HG02852 (cell line): ENCODE measurements around the gene FNDC3B.

Experiments used
- ATAC-seq: cut with Tn5 transposase; IDR thresholded peaks from one replicate; pipeline ENCODE4 v1.9.1; 2021; ENCODE audit warnings: mild to moderate bottlenecking, moderate library complexity; ENCODE audit not compliant: unreplicated experiment

FNDC3B gene

DNA sequence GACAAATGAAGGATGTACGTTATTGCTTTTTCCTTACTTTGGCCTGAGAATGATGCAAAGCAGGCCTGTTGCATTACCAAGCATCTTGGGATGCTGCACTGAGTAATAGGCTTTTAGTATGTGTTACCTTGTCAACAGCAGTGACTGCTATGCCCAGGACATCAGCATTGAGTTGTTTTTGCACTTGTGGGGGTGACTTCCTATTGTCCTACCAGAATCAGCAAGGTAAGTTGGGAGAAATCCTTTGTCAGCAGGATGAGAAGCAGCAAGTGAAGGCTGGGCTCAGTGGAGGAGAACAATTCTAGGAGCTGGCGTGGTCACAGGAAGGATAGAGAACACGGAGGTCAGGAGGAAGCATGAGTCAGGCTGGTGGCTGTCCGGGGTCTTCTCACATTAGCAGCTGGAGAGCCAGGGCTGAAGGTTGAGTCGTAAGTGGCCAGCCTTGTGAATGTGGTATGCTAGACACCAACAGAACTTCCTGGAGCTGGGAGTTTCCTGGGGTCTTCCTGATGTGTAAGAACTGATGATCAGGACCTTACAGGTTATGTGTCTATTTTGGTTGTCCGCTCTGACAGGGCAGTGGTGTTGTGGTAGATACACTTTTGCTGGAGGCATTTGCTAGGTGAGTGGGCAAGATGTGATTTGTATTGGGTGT is 142.7 kb downstream of the FNDC3B start:
- peak; percentile 54 for ATAC-seq

DNA sequence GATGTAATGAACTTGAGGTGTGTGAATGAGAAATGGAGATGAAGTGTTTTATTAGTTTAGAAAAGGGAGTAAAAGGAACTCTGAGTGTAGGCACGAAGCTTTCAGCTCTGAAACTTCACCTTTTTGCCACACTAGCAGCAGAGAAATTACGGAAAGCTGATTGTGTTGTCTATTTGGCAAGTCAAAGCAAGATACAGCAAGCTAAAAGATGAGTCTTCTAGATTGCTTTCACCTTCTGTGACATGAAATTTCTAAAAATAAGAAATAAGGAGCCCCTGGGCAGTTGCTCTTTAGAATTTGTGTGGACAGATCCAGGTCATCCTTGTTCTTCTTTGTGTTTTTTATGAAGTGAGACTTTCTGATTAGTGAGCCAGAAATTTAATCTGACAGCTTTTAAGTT is 143.4 kb downstream of the FNDC3B start:
- ATAC-seq = no peak

- ATAC-seq = no peak
Observed at GRCh38 chr3:172184106-172184822, 144.9 kb downstream of the FNDC3B start.

GRCh38 chr3:172185907-172186306 is 146.5 kb downstream of the FNDC3B start:
- ATAC-seq = no peak

DNA sequence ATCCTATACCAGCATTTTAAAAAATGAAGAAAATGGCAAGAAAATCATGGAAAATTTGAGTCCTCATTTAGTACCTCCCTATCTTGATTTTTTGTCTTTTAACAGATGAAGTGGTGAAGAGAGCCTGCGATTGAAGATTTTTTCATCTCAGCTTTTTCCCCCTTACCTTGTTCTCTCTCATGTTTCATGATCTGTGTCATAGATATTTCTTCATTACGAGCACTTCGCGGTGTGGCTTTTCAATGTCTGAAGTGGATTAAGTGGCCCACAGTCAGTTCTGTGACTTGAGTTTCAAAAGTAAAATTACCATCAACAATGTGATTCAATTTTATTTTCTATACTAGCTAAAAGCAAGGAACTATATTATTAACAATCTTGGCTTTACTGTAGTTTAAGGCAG is 147.2 kb downstream of the FNDC3B start:
- ATAC-seq = no peak

DNA sequence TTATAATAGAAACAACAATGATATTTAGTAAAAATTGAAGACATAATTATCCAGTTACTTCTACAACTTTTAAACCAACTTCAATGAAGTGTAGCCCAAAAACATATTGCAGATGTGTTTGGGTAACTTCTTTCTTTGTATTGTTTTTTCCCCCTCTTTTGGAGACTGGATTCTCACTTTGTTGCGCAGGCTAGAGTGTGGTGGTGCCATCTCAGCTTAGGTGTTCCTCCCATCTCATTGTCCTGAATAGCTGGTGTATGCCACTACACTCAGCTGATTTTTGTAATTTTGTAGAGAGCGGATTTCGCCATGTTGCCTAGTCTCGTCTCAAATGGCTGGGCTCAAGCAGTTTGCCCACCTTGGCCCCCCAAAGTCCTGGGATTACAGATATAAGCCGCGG is 148.1 kb downstream of the FNDC3B start:
- no peak for ATAC-seq

DNA sequence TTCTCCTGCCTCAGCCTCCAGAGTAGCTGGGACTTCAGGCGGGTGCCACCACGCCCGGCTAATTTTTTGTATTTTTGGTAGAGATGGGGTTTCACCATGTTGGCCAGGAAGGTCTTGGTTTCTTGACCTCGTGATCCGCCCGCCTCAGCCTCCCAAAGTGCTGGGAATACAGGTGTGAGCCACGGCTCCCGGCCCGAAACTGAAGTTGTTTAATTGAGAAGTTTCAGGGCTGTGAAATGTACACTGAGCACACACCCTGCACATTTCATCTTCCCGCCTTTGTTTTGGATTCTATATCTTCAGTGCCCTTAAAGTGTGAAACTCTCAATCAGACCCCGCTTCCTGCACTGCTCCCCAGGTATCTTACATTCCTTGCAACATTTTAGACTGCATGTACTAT is 149.1 kb downstream of the FNDC3B start:
- no peak for ATAC-seq

- no peak for ATAC-seq
Observed at GRCh38 chr3:172189213-172189612, 149.8 kb downstream of the FNDC3B start.

GRCh38 chr3:172189987-172190603 is 150.7 kb downstream of the FNDC3B start:
- ATAC-seq = no peak

DNA sequence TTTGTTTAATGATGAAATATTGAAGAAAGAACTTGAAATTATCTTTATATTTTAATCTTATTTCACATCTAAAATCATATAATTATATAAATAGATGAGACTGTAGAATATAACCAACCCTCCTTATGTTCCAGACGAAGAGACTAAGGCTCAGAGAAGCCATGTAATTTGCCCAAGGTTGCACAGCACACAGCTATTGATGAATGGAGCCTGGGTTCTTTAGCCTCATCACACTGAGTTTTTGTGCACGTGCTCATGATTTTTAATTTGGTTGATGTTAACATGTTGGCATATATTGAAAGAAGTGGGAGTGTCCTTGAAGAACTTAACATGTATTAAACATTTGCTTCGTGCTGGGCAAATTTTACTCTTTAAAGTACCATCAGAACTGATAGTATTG is 151.6 kb downstream of the FNDC3B start:
- ATAC-seq = no peak

DNA sequence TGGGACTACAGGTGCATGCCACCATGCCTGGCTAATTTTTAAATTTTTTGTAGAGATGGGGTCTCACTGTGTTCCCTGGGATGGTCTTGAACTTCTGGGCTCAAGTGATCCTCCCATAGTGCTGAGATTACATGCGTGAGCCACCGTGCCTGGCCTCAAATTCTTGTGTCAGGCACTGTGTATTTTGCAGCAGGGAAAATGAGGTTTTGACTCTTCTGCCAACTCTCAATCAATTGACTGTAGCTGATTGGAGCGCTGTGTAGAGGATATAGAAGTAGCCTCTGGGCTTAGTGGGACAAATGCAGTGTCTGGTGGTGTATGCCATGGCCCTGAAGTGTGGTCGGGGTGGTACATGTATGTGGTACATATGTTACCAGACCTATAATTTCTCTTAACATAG is 152.3 kb downstream of the FNDC3B start:
- no peak for ATAC-seq

GRCh38 chr3:172192830-172193415 is 153.5 kb downstream of the FNDC3B start:
- ATAC-seq = no peak

DNA sequence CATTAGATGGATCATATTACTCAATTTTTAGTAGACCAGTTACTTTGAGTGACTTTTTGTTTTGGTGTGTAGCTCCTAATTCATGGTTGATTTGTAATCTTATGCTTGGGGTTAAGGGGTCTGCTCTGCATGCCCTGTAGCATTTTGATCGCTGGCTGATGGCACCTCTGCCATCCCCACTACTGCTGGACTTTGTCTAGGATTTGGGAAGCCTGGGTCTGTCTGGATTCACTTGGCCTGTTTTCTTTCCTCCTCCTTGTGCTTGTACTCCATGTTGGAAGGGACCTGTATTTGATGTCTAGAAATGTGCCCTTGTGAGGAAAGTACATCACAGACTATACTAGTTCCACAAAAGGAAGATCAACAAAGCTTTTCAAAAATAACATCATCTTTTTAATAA is 154.1 kb downstream of the FNDC3B start:
- no peak for ATAC-seq

DNA sequence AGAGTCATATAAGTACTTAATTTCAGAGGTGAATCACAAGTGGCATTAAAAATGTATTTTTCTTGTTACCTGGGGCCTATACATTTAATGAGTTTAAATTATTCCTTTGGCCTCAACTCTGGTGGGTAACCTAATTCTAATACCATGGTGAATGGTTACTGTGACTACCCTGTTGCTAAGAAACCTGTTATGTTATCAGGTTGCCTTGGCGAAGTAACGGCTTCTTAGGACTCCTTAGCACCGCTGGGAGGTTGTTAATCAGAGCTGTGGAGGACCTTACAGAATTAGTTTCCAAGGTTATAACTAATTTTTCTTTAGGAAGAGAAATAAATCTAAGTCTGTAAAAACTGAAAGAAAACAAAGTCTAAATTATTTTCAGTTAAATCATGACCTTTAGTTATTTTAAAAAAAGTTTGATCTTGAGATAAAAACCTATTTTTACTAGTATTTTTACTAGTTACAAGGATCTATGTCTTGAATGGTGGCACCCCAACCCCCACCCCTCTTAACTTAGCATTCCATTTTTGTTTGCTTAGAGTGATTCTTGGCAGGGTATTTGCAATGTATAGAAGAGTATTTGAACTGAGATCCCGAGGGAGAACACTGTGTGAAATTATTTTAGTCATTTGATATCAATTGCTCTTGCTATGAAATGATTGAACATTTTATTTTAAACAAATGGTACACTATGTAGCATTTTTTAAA is 155.5 kb downstream of the FNDC3B start:
- ATAC-seq = no peak

- ATAC-seq = no peak
Observed at GRCh38 chr3:172195407-172195754, 156.0 kb downstream of the FNDC3B start.

- no peak for ATAC-seq
Observed at GRCh38 chr3:172197344-172197743, 158.0 kb downstream of the FNDC3B start.

- no peak for ATAC-seq
Observed at GRCh38 chr3:172198428-172198827, 159.1 kb downstream of the FNDC3B start.

- no peak for ATAC-seq
Observed at GRCh38 chr3:172199850-172200369, 160.5 kb downstream of the FNDC3B start.

DNA sequence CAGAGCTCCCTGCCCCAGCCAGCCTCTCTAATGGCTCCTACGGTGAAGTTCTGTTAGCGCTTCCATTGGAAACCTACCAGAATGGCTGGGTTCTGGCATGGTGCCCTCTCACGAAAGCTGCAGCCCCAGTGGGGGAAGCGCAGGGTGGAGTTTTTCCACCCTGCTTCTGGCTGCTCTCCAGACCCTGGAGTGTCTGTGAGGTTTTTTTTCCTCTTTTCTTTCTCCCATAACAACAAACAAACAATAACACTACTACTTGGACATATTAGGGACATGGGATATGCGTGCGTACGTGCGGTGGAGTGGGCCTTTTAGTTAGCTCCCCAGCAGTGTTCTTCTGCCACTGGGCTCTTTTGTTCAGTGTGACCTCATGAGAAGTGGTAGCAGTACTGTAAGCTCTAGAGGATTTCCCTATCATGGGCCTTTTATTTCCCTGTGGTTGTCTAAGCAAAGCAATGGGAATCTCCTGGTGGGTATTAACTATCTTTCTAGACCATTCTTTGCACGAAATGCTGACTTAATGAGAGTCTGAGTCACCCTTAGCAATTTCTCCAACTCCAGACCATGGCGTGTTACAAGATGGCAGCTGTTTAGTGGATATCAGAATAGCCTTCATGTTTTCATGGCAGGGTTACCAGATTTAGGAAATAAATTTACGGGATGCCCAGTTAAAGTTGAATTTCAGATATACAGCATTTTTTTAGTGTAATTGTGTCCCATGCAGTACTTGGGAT is 161.9 kb downstream of the FNDC3B start:
- ATAC-seq = no peak

DNA sequence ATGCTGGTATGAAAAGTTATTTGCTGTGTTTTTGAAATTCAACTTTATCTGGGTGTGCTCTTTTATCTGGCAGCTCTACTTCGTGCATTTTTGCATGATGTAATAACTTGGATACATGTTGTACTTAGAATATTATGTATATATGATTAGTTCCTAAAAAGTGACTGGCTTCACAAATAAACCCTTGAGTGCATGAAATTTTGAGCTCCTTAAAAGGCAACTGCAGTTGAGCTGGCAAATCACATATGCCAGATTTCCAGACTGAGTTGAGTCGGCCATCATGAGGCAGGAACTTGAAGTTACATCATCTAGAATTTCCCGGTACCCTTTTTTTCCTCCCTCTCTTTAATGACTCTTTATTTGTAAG is 162.5 kb downstream of the FNDC3B start:
- ATAC-seq = no peak

GRCh38 chr3:172202797-172203196 is 163.4 kb downstream of the FNDC3B start:
- no peak for ATAC-seq
